T-helper 17 cell (primary cell): ENCODE results near the gene TRIM32. TPM values are rescaled to one million over a fixed set of nuclear protein-coding genes. Genes with fewer than 3 reads are reported as not detected.
"Not testable (repeated sequence)": the region's sequence is repeated elsewhere in the genome, so short reads cannot be mapped to it uniquely, and the experiment has no call there.

Experiments
- ATAC-seq: fragments of 150-1000 bp; cut with Tn5 transposase; 2 replicates; pipeline ENCODE4 v1.10.0; 2021; ENCODE audit warnings: mild to moderate bottlenecking, moderate library complexity
- DNase-seq, 3 donors: peaks; one replicate each; pipeline versions ENCODE4 v3.0.0 to v3.0.0-alpha.2; 2020 to 2021
- H3K9me3 ChIP-seq: one replicate; pipeline ENCODE4 v1.7.0; 2013; ENCODE audit warnings: low read length, mild to moderate bottlenecking; ENCODE audit not compliant: control insufficient read depth, poor library complexity, severe bottlenecking
- H3K27ac Mint-ChIP-seq: one replicate; pipeline ENCODE4 v1.8.0; 2022; ENCODE audit warnings: mild to moderate bottlenecking, moderate library complexity, mixed read lengths
- H3K27me3 Mint-ChIP-seq: one replicate; pipeline ENCODE4 v1.8.0; 2022; ENCODE audit warnings: mixed read lengths
- H3K36me3 Mint-ChIP-seq: one replicate; pipeline ENCODE4 v1.8.0; 2022; ENCODE audit warnings: low read depth, mixed read lengths
- H3K4me1 Mint-ChIP-seq: one replicate; pipeline ENCODE4 v1.8.0; 2022; ENCODE audit warnings: mild to moderate bottlenecking, mixed read lengths
- H3K4me3 Mint-ChIP-seq: one replicate; pipeline ENCODE4 v1.8.0; 2022; ENCODE audit warnings: mild to moderate bottlenecking, moderate library complexity, mixed read lengths
- total RNA-seq, 4 donors: library from RNA in 2 of 4; stranded (reverse) in 2 of 4; gene quantifications; one replicate each; pipeline ENCODE4 v1.2.3 and lab custom pipeline; 2022 to 2026

The TRIM32 gene
- total RNA-seq, 2 donors from 2014 or later = 8.6 to 10.8 TPM

DNA sequence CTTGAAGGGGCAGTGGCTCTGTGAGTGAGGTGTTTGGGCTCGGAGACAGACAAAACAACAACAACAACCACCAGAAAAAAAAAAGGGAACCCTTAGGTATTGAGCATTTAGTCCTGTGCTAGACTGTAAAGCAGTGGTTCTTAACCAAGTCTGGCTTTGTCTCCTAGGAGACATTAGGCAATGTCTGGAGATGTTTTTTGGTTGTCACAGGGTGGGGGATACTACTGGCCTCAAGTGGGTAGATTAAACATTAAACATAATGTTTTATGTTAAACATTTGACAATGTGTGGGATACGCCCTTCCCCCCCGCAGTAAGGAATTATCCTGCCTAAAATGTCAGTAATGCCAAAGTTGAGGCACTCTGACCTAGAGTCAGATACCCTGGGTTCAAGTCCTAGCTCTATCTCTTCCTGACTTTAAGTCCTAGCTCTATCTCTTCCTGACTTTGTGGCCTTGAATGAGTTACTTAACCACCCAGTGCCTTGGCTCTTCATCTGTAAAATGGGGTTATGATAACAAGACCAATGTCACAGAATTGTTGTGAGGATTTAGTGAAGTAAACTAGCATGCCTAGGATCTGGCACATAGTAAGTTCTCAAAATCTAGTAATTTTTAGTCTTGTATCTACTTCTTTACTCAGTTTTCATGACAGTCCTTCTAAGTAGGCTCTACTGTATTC, 1.8 kb downstream of the TRIM32 start:
- Mint-ChIP-seq H3K27ac (peak overlapping the region; percentile 90), H3K4me1 (peaks cover 52% of the 10 kb centered on the region)
- DNase-seq = no peak

DNA sequence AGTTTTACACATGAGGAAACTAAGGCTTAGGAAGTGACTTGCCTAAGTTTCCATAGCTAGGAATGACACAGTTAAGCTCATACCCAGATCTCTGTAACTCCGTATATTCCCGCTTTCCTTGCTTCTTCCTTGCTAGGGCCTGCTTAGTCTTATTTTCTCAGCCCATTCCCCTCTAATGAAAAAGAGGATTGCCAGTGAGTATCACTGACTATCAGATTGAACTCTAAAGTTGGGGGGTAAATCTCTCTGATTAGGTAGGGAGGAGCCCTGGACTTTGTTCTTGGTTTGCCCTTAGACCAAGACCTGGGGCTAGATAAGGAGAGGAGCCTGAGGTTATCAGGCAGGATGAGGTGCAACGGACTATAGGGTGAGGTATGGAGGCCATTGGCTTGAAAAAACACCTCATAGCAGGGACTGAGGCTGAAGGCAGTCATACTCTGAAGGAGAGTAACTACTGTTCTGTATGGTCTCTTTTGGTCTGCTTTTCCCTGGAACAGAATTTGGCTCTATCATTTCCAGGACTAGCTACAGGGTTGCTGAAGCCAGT, 2.5 kb downstream of the TRIM32 start:
- Mint-ChIP-seq H3K4me3 (peak overlapping the region; percentile 82), H3K27ac (peak overlapping the region; percentile 90), H3K27me3 (no peaks in the 10 kb centered on the region), H3K4me1 (peaks cover 53% of the 10 kb centered on the region), H3K36me3 (peaks cover 7% of the 10 kb centered on the region)
- DNase-seq = no peak
- no peak for ATAC-seq
- H3K9me3 ChIP-seq = no peaks in the 10 kb centered on the region

More for the DNA sequence above, 1.8 kb downstream of the TRIM32 start:
- Mint-ChIP-seq H3K36me3 (peaks cover 7% of the 10 kb centered on the region), H3K4me3 (peak overlapping the region; percentile 98), H3K27me3 (no peaks in the 10 kb centered on the region)
- no peak for ATAC-seq
- H3K9me3 ChIP-seq = no peaks in the 10 kb centered on the region

DNA sequence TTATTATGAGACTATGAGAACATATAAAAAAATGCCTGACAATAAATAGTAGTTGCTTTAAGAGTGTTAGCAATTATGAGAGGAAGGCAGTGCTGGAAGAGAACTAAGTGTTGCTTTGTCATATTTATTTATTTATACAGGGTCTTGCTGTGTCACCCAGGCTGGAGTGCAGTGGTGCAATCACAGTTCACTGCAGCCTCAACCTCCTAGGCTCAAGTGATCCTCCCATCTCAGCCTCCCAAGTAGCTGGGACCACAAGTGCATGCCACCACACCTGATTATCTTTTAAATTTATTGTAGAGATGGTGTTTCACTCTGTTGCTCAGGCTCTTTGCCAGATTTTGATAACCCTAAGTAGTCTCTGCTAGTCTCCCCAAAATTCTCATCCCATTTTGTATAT, 3.7 kb downstream of the TRIM32 start:
- H3K4me1 Mint-ChIP-seq = peaks cover 60% of the 10 kb centered on the region

DNA sequence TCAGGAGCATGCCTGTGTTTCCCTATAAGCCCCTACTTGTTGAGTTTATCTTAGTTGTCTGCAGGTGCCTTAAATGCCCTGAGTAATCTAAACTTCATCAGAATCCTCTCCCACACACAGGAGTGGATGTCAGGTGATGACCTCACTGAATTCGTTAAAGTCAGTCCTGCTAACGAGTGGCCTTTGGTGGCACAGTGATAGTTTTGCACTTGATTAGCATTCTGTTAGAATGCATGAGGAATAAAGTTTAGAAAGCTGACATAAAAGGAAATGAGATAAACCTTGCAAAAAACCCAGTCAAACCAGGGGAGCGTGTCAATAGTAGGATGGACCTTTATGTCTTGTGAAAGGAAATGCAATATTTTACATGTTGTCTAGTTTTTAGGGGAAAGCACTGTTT, 4.5 kb downstream of the TRIM32 start:
- H3K9me3 ChIP-seq = no peaks in the 10 kb centered on the region
- Mint-ChIP-seq H3K4me1 (peaks cover 58% of the 10 kb centered on the region), H3K27me3 (no peaks in the 10 kb centered on the region), H3K36me3 (peaks cover 11% of the 10 kb centered on the region), H3K27ac (peak overlapping the region; percentile 16), H3K4me3 (no peak overlapping the region)
- no peak for ATAC-seq
- DNase-seq = no peak

More for the DNA sequence above, 3.7 kb downstream of the TRIM32 start:
- not testable (repeated sequence) for H3K9me3 ChIP-seq, H3K4me3 Mint-ChIP-seq, DNase-seq, ATAC-seq, H3K27me3 Mint-ChIP-seq, H3K36me3 Mint-ChIP-seq
- H3K27ac Mint-ChIP-seq = peak overlapping the region; percentile 29

DNA sequence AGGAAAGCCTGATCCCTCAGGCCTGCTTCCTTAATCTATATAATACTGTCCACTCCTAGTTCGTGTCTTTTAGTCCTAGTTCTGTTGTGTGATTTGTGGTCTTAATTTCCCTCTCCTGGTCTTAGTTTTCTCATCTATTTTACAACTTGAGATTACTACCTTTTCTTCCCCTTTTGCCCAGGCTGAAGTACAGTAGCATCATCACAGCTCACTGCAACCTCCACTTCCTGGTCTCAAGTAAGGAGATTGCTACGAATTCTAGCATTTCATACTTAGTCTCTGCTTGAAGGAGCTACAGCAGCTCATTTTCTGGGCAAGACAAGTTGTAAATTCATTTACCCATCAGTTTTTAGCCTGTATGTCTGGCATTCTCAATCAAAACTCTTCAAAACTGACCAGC, 5.5 kb downstream of the TRIM32 start:
- Mint-ChIP-seq H3K36me3 (peaks cover 12% of the 10 kb centered on the region), H3K27me3 (no peaks in the 10 kb centered on the region), H3K4me1 (peaks cover 59% of the 10 kb centered on the region), H3K4me3 (peak overlapping the region; percentile 57), H3K27ac (no peak overlapping the region)
- DNase-seq (no peak), ATAC-seq (no peak)
- H3K9me3 ChIP-seq = no peaks in the 10 kb centered on the region

DNA sequence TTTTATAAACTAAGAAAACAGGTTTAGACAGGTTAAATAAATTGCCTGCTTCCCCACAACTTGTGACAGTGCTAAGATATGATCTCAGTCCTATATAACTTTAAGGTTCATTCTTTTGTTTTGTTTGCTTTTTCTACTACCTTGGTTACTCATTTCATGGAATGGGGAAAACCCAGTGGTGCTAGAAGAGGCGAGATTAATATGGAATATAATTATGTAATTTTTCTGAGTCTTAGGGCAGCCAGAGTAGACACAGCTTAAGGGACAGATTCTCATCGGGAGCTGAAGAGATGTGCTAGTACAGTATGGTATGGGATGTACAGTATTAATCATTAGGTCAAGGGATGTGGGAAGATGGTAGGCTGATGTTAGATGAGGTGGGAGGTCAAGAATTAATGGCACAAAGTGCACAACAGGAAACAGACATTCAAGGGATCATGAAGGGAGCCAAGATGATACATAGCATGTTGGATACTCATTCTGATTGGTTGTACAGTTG, 6.2 kb downstream of the TRIM32 start:
- ATAC-seq (peak; percentile 21), DNase-seq (no peak)
- no peak overlapping the region for H3K27ac Mint-ChIP-seq
- H3K4me3 Mint-ChIP-seq = no peak overlapping the region
- H3K9me3 ChIP-seq = no peaks in the 10 kb centered on the region
- peaks cover 52% of the 10 kb centered on the region for H3K4me1 Mint-ChIP-seq
- H3K27me3 Mint-ChIP-seq = no peaks in the 10 kb centered on the region
- peaks cover 13% of the 10 kb centered on the region for H3K36me3 Mint-ChIP-seq

DNA sequence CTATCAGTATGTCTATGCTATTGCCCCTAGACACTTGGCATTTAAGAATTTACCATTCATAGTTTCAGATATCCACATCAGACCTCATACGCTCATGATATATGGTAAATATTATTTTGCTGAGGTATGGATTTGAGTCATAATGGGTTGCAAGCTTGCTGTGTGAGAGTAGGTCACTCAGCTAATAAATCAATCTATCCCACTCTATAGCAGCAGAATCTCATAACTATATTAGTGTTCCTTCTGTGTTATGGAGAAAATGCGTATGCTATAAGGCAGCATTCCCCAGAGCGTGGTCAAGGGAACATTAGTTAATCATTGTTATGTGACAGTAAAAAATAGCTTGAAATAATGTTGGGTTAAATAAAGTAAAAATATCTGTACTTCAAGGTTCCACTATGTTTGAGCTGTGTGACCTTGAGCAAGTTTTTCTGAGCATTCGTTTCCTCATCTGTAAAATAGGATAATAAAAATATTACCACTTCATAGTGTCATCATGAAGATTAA, 7.7 kb downstream of the TRIM32 start:
- ATAC-seq (no peak), DNase-seq (no peak)
- H3K27ac Mint-ChIP-seq = no peak overlapping the region
- H3K4me3 Mint-ChIP-seq = no peak overlapping the region
- no peaks in the 10 kb centered on the region for H3K27me3 Mint-ChIP-seq
- no peaks in the 10 kb centered on the region for H3K9me3 ChIP-seq
- peaks cover 14% of the 10 kb centered on the region for H3K36me3 Mint-ChIP-seq
- H3K4me1 Mint-ChIP-seq = peaks cover 39% of the 10 kb centered on the region

DNA sequence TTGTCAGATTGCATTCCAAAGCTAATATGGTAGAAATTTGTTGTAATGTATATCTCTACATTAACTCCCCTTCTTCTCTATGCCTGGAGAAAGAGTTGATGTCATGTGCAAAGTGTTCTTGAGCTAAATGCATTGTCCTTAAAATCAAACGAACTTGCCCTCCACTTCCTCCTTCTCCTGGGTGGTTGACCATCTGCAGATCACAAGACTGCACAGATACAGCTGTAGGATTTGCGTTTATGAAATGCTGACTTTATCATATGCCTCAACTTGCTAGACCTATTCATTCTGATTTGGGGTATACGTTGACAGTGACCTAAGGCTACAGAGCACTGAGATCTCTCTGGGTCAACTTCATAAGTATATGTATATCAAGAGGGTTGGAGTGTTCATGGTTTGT, 8.3 kb downstream of the TRIM32 start:
- Mint-ChIP-seq H3K27ac (peak overlapping the region; percentile 35), H3K27me3 (no peaks in the 10 kb centered on the region), H3K36me3 (peaks cover 14% of the 10 kb centered on the region), H3K4me3 (no peak overlapping the region), H3K4me1 (peaks cover 38% of the 10 kb centered on the region)
- DNase-seq = no peak
- no peak for ATAC-seq
- no peaks in the 10 kb centered on the region for H3K9me3 ChIP-seq

DNA sequence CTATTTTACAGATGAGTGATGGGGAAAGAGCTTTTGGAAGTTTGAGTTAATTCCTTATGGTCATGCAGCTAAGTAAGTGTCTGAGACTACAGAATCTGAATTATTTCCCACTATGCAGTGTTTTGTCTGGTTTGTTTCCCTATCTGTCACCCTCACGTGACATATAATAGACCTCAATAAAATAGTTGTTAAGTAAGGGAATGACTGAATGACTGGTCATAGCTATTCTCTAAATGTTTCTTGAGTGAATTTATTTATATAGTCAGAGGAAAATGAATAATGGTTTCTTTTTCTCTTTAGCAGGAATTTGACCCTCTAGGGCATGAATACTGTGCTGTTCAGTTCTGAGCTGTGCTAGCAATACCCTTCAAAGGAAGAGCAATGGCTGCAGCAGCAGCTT, 10.3 kb downstream of the TRIM32 start:
- DNase-seq (no peak), ATAC-seq (no peak)
- no peak overlapping the region for H3K27ac Mint-ChIP-seq
- peaks cover 16% of the 10 kb centered on the region for H3K36me3 Mint-ChIP-seq
- peaks cover 41% of the 10 kb centered on the region for H3K4me1 Mint-ChIP-seq
- H3K27me3 Mint-ChIP-seq = no peaks in the 10 kb centered on the region
- no peak overlapping the region for H3K4me3 Mint-ChIP-seq
- H3K9me3 ChIP-seq = no peaks in the 10 kb centered on the region

DNA sequence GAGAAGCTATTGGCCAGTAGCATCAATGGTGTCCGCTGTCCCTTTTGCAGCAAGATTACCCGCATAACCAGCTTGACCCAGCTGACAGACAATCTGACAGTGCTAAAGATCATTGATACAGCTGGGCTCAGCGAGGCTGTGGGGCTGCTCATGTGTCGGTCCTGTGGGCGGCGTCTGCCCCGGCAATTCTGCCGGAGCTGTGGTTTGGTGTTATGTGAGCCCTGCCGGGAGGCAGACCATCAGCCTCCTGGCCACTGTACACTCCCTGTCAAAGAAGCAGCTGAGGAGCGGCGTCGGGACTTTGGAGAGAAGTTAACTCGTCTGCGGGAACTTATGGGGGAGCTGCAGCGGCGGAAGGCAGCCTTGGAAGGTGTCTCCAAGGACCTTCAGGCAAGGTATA, 10.8 kb downstream of the TRIM32 start:
- Mint-ChIP-seq H3K4me1 (peaks cover 36% of the 10 kb centered on the region), H3K36me3 (peaks cover 16% of the 10 kb centered on the region), H3K4me3 (no peak overlapping the region), H3K27ac (no peak overlapping the region), H3K27me3 (no peaks in the 10 kb centered on the region)
- ATAC-seq = no peak
- H3K9me3 ChIP-seq = no peaks in the 10 kb centered on the region
- no peak for DNase-seq

DNA sequence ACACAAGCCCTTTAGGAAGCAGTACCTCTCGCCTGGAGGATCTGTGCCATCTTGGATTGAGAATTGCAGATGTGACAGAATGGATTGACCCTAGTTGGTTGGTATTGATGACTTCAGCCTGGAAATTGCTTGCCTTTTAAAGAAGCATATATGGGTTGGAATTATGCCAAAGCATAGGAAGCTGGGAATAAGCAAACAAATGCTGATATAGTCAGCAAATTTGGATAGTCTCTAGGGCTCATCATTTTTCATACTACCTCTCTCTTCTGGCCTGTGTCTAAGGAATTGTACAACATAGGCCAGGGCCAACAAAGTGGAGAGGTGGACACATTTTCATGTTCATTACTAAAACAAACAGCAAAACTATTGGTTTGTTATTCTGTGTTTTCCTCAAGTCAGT, 13.2 kb downstream of the TRIM32 start:
- Mint-ChIP-seq H3K4me1 (peaks cover 29% of the 10 kb centered on the region), H3K27ac (no peak overlapping the region), H3K36me3 (peaks cover 16% of the 10 kb centered on the region), H3K27me3 (no peaks in the 10 kb centered on the region), H3K4me3 (no peak overlapping the region)
- DNase-seq (no peak), ATAC-seq (no peak)
- H3K9me3 ChIP-seq = no peaks in the 10 kb centered on the region

DNA sequence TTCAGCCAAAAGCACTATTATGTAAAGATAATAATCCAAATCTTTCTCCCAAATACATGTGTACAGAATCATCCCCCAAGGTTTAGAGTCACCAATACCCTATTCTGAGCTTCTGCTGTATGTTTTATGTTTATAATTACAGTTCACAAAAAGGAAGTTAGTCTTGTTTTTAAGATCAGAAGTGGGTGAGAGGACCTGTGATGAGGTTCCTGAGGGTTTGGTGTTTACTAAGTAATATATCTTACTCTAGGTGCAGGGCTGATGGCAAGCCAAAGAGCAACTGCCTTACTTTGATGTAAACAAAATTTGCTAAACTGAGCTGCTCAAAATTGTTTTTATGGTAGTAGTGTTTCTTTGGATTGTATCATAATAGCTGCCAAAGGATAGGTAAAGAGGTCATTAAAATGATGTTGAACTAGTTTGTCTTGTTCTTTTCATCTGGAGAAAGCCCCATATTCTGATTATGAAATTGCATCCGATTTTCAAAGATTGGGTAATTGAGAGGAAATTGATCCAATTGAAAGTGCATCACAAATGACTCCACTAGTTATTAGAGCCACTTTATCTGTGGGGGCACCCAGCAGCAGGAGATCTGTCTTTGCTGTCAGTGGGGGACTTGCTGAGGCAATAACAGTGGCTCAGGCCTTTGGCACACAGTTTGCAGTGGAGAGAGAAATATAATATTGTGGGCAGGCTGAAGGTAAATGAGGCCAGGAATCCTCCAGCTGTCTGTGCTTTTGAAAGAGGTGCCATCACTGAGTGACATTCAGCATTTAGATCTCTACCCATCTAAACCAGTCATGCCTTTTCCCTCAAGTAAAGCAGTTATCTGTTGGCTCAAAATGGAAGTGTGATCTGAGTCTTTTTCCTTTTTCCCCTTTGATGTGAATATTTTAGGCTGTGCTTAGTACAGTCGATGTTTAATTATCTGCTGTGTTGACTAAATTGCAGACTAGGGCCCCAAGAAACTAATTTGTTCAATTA, 14.1 kb downstream of the TRIM32 start:
- ATAC-seq = peak; percentile 39
- Mint-ChIP-seq H3K27ac (peak overlapping the region; percentile 85), H3K4me3 (no peak overlapping the region), H3K27me3 (no peaks in the 10 kb centered on the region), H3K36me3 (peaks cover 14% of the 10 kb centered on the region), H3K4me1 (peaks cover 21% of the 10 kb centered on the region)
- H3K9me3 ChIP-seq = no peaks in the 10 kb centered on the region
- DNase-seq = no peak
